ENCODE measurements around the gene INPP4A. TPM values are rescaled to one million over a fixed set of nuclear protein-coding genes. Genes with fewer than 3 reads are reported as not detected.

Gene INPP4A
- total RNA-seq, 4 donors from 2014 or later: 7.4 to 17.9 (median 9.4) TPM

DNA sequence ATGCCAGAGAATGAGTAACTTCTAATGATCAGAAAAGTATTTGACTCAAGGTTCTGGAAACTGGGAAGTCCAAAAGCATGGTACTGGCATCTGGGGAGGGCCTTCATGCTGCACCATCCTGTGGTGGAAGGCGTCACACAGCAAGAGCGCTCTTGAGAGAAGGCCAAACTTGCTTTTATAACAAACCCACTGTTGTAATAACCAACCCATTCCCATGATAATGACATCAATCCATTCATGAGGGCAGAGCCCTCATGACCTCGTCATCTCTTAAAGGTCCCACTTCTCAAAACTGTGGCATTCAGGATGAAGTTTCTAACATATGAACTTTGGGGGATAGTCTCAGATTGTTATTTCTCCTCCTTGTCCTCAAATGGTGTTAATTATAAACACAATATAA lies 95.9 kb downstream of the INPP4A start:
- TF ChIP-seq, protein P1, sequence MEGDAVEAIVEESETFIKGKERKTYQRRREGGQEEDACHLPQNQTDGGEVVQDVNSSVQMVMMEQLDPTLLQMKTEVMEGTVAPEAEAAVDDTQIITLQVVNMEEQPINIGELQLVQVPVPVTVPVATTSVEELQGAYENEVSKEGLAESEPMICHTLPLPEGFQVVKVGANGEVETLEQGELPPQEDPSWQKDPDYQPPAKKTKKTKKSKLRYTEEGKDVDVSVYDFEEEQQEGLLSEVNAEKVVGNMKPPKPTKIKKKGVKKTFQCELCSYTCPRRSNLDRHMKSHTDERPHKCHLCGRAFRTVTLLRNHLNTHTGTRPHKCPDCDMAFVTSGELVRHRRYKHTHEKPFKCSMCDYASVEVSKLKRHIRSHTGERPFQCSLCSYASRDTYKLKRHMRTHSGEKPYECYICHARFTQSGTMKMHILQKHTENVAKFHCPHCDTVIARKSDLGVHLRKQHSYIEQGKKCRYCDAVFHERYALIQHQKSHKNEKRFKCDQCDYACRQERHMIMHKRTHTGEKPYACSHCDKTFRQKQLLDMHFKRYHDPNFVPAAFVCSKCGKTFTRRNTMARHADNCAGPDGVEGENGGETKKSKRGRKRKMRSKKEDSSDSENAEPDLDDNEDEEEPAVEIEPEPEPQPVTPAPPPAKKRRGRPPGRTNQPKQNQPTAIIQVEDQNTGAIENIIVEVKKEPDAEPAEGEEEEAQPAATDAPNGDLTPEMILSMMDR (IDR thresholded peaks at IDR 0.05): no peak
- no peak for TF ChIP-seq POLR2A (IDR thresholded peaks at IDR 0.05)
- H3K4me1 ChIP-seq: no peaks in the 10 kb centered on the region
- no peak overlapping the region for H3K27ac ChIP-seq
- 88 to 98% methylated on average over 3 of the region's 3 CpGs for WGBS, 2 donors
- H3K36me3 ChIP-seq: peaks cover 3 to 90% (median 4%) of the 10 kb centered on the region in 3 donors
- H3K27me3 ChIP-seq: no peaks in the 10 kb centered on the region
- H3K4me3 ChIP-seq: no peak overlapping the region
- intact Hi-C loops (cut with DNase I): no loop called here
- DNase-seq: no peak
- H3K9me3 ChIP-seq: no peaks in the 10 kb centered on the region

DNA sequence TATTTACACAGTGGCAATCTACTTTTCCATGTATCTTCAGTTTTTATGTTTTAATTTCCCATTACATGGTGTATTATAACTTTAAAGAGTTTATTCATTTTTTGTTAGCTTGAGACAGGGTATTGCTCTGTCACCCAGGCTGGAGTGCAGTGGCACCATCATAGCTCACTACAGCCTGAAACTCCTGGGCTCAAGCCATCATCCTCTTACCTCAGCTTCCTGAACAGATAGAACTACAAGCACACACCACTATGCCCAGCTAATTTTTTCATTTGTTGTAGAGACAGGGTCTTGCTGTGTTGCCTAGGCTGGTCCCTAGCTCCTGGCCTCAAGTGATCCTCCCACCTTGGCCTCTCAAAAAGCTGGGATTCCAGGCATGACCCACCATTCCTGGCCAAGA lies 96.8 kb downstream of the INPP4A start:
- Histone ChIP-seq H3K9me3 (no peaks in the 10 kb centered on the region), H3K4me1 (no peaks in the 10 kb centered on the region), H3K27ac (no peak overlapping the region), H3K36me3 (peaks cover 7 to 90% (median 13%) of the 10 kb centered on the region in 3 donors), H3K27me3 (no peaks in the 10 kb centered on the region), H3K4me3 (no peak overlapping the region)
- intact Hi-C loops (cut with DNase I): no loop called here
- no peak for DNase-seq
- no peak for TF ChIP-seq POLR2A (IDR thresholded peaks at IDR 0.05)
- TF ChIP-seq, protein P1 (IDR thresholded peaks at IDR 0.05): no peak

DNA sequence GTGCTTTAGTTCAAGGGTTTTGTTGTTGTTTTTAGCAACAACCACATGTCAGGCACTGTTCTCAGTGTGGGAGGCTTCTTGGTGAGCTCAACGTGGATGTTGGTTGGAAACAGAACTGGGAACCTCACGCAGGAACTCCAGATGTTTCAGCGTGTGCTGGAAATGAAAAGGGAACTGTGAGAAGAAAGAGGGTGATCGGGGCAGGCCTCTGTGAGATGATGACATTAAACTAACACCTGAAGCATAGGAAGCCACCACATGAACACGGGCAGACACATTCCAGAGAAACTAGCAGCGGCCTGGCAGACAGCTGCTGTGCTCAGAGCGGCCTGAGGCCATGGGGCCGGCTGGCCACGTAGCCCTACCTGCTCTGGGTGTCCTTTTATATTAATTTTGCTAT lies 97.2 kb downstream of the INPP4A start:
- Histone ChIP-seq H3K9me3 (no peaks in the 10 kb centered on the region), H3K4me1 (no peaks in the 10 kb centered on the region), H3K4me3 (no peak overlapping the region), H3K36me3 (peaks cover 7 to 90% (median 13%) of the 10 kb centered on the region in 3 donors), H3K27ac (no peak overlapping the region), H3K27me3 (no peaks in the 10 kb centered on the region)
- intact Hi-C loops (cut with DNase I): no loop called here
- TF ChIP-seq, protein P1 (IDR thresholded peaks at IDR 0.05): no peak
- TF ChIP-seq POLR2A (IDR thresholded peaks at IDR 0.05): no peak
- WGBS, 2 donors: 64 to 73% methylated on average over 5 to 9 of the region's 9 CpGs
- no peak for DNase-seq

DNA sequence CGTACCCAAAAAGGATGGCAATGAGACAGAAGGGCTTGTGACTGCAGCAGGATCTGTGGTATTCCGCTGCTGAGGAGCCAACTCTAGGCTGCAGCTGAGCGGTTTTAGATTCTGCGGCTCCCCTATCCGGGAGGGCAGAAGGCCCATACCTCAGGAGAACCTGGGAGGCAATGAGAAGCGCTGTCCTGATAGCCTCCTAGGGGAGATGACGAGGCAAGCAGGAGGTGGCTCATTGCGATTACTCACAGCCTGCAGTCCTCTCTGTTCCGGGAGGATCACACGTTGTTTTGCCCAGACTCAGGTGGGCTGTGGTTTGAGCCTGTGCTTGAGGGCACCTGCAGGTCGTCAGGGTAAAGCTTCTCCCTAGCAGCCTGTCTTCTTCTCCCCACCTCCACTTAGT lies 98.6 kb downstream of the INPP4A start:
- H3K27me3 ChIP-seq: no peaks in the 10 kb centered on the region
- no peak overlapping the region for H3K27ac ChIP-seq
- no peak overlapping the region for H3K4me3 ChIP-seq
- 82 to 84% methylated on average over 5 to 10 of the region's 11 CpGs for WGBS, 2 donors
- intact Hi-C loops (cut with DNase I): no loop called here
- DNase-seq: no peak
- TF ChIP-seq POLR2A (IDR thresholded peaks at IDR 0.05): no peak
- TF ChIP-seq, protein P1 (IDR thresholded peaks at IDR 0.05): no peak
- peaks cover 4 to 90% (median 13%) of the 10 kb centered on the region in 3 donors for H3K36me3 ChIP-seq
- no peaks in the 10 kb centered on the region for H3K4me1 ChIP-seq
- H3K9me3 ChIP-seq: no peaks in the 10 kb centered on the region

DNA sequence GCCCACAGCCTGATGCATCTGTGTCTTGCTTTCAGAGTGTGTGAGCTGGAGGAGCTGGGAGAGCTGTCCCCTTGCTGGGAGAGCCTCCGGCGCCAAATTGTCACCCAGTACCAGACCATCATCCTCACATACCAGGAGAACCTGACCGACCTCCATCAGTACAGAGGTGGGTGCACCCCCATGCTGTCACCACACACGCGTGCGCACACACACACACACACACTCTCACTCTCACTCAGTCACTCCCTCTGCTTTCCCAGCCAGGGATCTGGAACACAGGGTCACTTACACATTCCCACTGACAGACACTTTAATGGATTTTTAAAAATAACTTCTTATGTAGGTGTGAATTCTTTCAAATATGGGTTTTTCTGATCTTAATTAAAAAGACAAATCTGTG lies 99.2 kb downstream of the INPP4A start:
- TF ChIP-seq, protein P1 (IDR thresholded peaks at IDR 0.05): no peak
- TF ChIP-seq POLR2A (IDR thresholded peaks at IDR 0.05): no peak
- Histone ChIP-seq H3K4me1 (no peaks in the 10 kb centered on the region), H3K27me3 (no peaks in the 10 kb centered on the region), H3K36me3 (peaks cover 4 to 90% (median 13%) of the 10 kb centered on the region in 3 donors), H3K9me3 (no peaks in the 10 kb centered on the region), H3K4me3 (no peak overlapping the region), H3K27ac (no peak overlapping the region)
- DNase-seq: no peak
- WGBS, 2 donors: 92 to 96% methylated on average over 6 of the region's 6 CpGs
- intact Hi-C loops (cut with DNase I): no loop called here

Data from esophagus squamous epithelium (tissue), 5 donors.